Neural cell (in vitro differentiated cells): ENCODE results near the gene MYO7A.

Experiments used
- CTCF ChIP-seq: fragments of 450-650 bp; IDR thresholded peaks from 2 replicates; pipeline ENCODE4 v1.5.1; 2014; ENCODE audit warnings: antibody characterized with exemption, mild to moderate bottlenecking, moderate library complexity; ENCODE audit not compliant: poor library complexity, severe bottlenecking
- EZH2 ChIP-seq: fragments of 200-600, 300-800 bp; shearing (Covaris generic), sonication (generic); IDR thresholded peaks from 2 replicates; pipeline ENCODE4 v1.6.1; 2014; ENCODE audit warnings: antibody characterized with exemption, low read length, borderline replicate concordance, mild to moderate bottlenecking; ENCODE audit not compliant: insufficient read depth, poor library complexity, severe bottlenecking
- MXI1 ChIP-seq: fragments of 450-650 bp; conservative IDR thresholded peaks from 2 replicates; pipeline ENCODE4 v1.6.1; 2014; ENCODE audit warnings: antibody characterized with exemption, mild to moderate bottlenecking; ENCODE audit not compliant: poor library complexity, severe bottlenecking
- POLR2AphosphoS5 ChIP-seq: IDR thresholded peaks from 2 replicates; pipeline ENCODE4 v1.6.1; 2012
- SMC3 ChIP-seq: fragments of 450-650 bp; conservative IDR thresholded peaks from 2 replicates; pipeline ENCODE4 v1.6.1; 2014; ENCODE audit warnings: antibody characterized with exemption, mild to moderate bottlenecking, moderate library complexity; ENCODE audit not compliant: poor library complexity
- TAF1 ChIP-seq: IDR thresholded peaks from 2 replicates; pipeline ENCODE4 v1.6.1; 2012; ENCODE audit warnings: low read depth

GRCh38 chr11:77120571-77120970, 7.5 kb upstream of the MYO7A start:
- no peak for TF ChIP-seq CTCF
- no peak for TF ChIP-seq MXI1
- no peak for TF ChIP-seq POLR2AphosphoS5
- no peak for TF ChIP-seq TAF1
- no peak for TF ChIP-seq SMC3
- no peak for TF ChIP-seq EZH2
